ENCODE data around the gene DGCR2. TPM values are rescaled to one million over a fixed set of nuclear protein-coding genes. Genes with fewer than 3 reads are reported as not detected.

DGCR2 gene
- total and polyA plus RNA-seq, 2 donors (not counting 1 experiment from before 2014, with no cell fraction given): 34.3 to 39.5 TPM

GRCh38 chr22:19138217-19139000 lies 16.2 kb upstream of the DGCR2 start:
- H3K9me3 ChIP-seq (ENCODE audit: control insufficient read depth, insufficient read depth, low read depth, low read length): no peaks in the 10 kb centered on the region
- H3K27me3 ChIP-seq (ENCODE audit: control insufficient read depth, insufficient read depth, low read length): no peaks in the 10 kb centered on the region
- H4K20me1 ChIP-seq (ENCODE audit: control insufficient read depth, extremely low read depth, insufficient read depth, low read length): no peaks in the 10 kb centered on the region
- no peak overlapping the region for H3K4me2 ChIP-seq (ENCODE audit: extremely low read depth, insufficient read depth, low read length)
- TF ChIP-seq CTCF (conservative IDR thresholded peaks at IDR 0.05 in 1 of 2, IDR thresholded peaks at IDR 0.05 in 1 of 2; ENCODE audit: low read depth in 1 of 2, low read length in 2 of 2) (no peak), EZH2 (IDR thresholded peaks at IDR 0.05; ENCODE audit: low read length, missing control alignments) (no peak)
- H3K27ac ChIP-seq (ENCODE audit: insufficient read depth, low read length): no peak overlapping the region
- DNase-seq (ENCODE audit: low read depth in 2 of 2): no peak
- H3K4me1 ChIP-seq (ENCODE audit: control insufficient read depth, extremely low read depth, insufficient read depth, low read length): no peaks in the 10 kb centered on the region
- H3K36me3 ChIP-seq (ENCODE audit: control insufficient read depth, insufficient read depth, low read length): peaks cover 37% of the 10 kb centered on the region
- H3K4me3 ChIP-seq (replicated peaks in 1 of 4; ENCODE audit: control extremely low read depth in 1 of 4, insufficient read depth in 1 of 4, low read depth in 3 of 4, low read length in 4 of 4): no peak overlapping the region
- no peak overlapping the region for H3K9ac ChIP-seq (ENCODE audit: insufficient read depth, low read length)
- peaks cover 3% of the 10 kb centered on the region for H3K79me2 ChIP-seq (ENCODE audit: control insufficient read depth, insufficient read depth, low read length)
- no peak overlapping the region for H2AFZ ChIP-seq (ENCODE audit: low read length)

GRCh38 chr22:19137384-19138216 lies 15.4 kb upstream of the DGCR2 start:
- Histone ChIP-seq H2AFZ (ENCODE audit: low read length) (no peak overlapping the region), H3K4me1 (ENCODE audit: control insufficient read depth, extremely low read depth, insufficient read depth, low read length) (no peaks in the 10 kb centered on the region), H3K4me2 (ENCODE audit: extremely low read depth, insufficient read depth, low read length) (no peak overlapping the region), H3K9me3 (ENCODE audit: control insufficient read depth, insufficient read depth, low read depth, low read length) (no peaks in the 10 kb centered on the region), H3K27me3 (ENCODE audit: control insufficient read depth, insufficient read depth, low read length) (no peaks in the 10 kb centered on the region), H3K9ac (ENCODE audit: insufficient read depth, low read length) (no peak overlapping the region), H3K79me2 (ENCODE audit: control insufficient read depth, insufficient read depth, low read length) (no peaks in the 10 kb centered on the region), H3K27ac (ENCODE audit: insufficient read depth, low read length) (no peak overlapping the region), H4K20me1 (ENCODE audit: control insufficient read depth, extremely low read depth, insufficient read depth, low read length) (no peaks in the 10 kb centered on the region), H3K36me3 (ENCODE audit: control insufficient read depth, insufficient read depth, low read length) (peaks cover 39% of the 10 kb centered on the region), H3K4me3 (replicated peaks in 1 of 4; ENCODE audit: control extremely low read depth in 1 of 4, insufficient read depth in 1 of 4, low read depth in 3 of 4, low read length in 4 of 4) (no peak overlapping the region)
- TF ChIP-seq CTCF (conservative IDR thresholded peaks at IDR 0.05 in 1 of 2, IDR thresholded peaks at IDR 0.05 in 1 of 2; ENCODE audit: low read depth in 1 of 2, low read length in 2 of 2) (no peak), EZH2 (IDR thresholded peaks at IDR 0.05; ENCODE audit: low read length, missing control alignments) (no peak)
- no peak for DNase-seq (ENCODE audit: low read depth in 2 of 2)

GRCh38 chr22:19136915-19137314 lies 14.7 kb upstream of the DGCR2 start:
- no peak for TF ChIP-seq EZH2 (IDR thresholded peaks at IDR 0.05; ENCODE audit: low read length, missing control alignments)
- TF ChIP-seq CTCF (conservative IDR thresholded peaks at IDR 0.05 in 1 of 2, IDR thresholded peaks at IDR 0.05 in 1 of 2; ENCODE audit: low read depth in 1 of 2, low read length in 2 of 2): no peak
- Histone ChIP-seq H2AFZ (ENCODE audit: low read length) (no peak overlapping the region), H3K4me1 (ENCODE audit: control insufficient read depth, extremely low read depth, insufficient read depth, low read length) (no peaks in the 10 kb centered on the region), H3K4me3 (replicated peaks in 1 of 4; ENCODE audit: control extremely low read depth in 1 of 4, insufficient read depth in 1 of 4, low read depth in 3 of 4, low read length in 4 of 4) (no peak overlapping the region), H4K20me1 (ENCODE audit: control insufficient read depth, extremely low read depth, insufficient read depth, low read length) (no peaks in the 10 kb centered on the region), H3K36me3 (ENCODE audit: control insufficient read depth, insufficient read depth, low read length) (peaks cover 34% of the 10 kb centered on the region), H3K9me3 (ENCODE audit: control insufficient read depth, insufficient read depth, low read depth, low read length) (no peaks in the 10 kb centered on the region), H3K9ac (ENCODE audit: insufficient read depth, low read length) (no peak overlapping the region), H3K4me2 (ENCODE audit: extremely low read depth, insufficient read depth, low read length) (no peak overlapping the region), H3K27ac (ENCODE audit: insufficient read depth, low read length) (no peak overlapping the region), H3K79me2 (ENCODE audit: control insufficient read depth, insufficient read depth, low read length) (no peaks in the 10 kb centered on the region), H3K27me3 (ENCODE audit: control insufficient read depth, insufficient read depth, low read length) (no peaks in the 10 kb centered on the region)
- DNase-seq (ENCODE audit: low read depth in 2 of 2): no peak
